Loucy (cell line): Measurements from ENCODE around the gene INTS1.

Source experiments
- H2AFZ ChIP-seq: fragments of 200-600 bp; sonication (generic); 2 replicates; pipeline ENCODE4 v1.6.0; 2016; ENCODE audit warnings: antibody characterized with exemption, mild to moderate bottlenecking, low read length, moderate library complexity
- H3F3A ChIP-seq: fragments of 200-600 bp; 2 replicates; pipeline ENCODE4 v1.6.0; 2016; ENCODE audit warnings: antibody characterized with exemption, low read depth, mild to moderate bottlenecking
- H3K27me3 ChIP-seq: fragments of 200-600 bp; sonication (generic); 2 replicates; pipeline ENCODE4 v1.6.1; 2014; ENCODE audit warnings: low read length, mild to moderate bottlenecking; ENCODE audit not compliant: insufficient read depth, poor library complexity, severe bottlenecking
- H3K36me3 ChIP-seq: fragments of 200-600 bp; sonication (generic); 2 replicates; pipeline ENCODE4 v1.6.1; 2016; ENCODE audit warnings: low read length; ENCODE audit not compliant: insufficient read depth
- H3K4me1 ChIP-seq: fragments of 200-600 bp; sonication (generic); 2 replicates; pipeline ENCODE4 v1.5.1; 2014; ENCODE audit warnings: low read length, mild to moderate bottlenecking; ENCODE audit not compliant: insufficient read depth, poor library complexity, severe bottlenecking
- H3K4me2 ChIP-seq: fragments of 200-600 bp; sonication (generic); 2 replicates; pipeline ENCODE4 v1.6.0; 2014; ENCODE audit warnings: antibody characterized with exemption, low read length, low read depth, mild to moderate bottlenecking; ENCODE audit not compliant: poor library complexity, severe bottlenecking
- H3K4me3 ChIP-seq: fragments of 200-600 bp; sonication (generic); 2 replicates; pipeline ENCODE4 v1.5.1; 2014; ENCODE audit warnings: low read length, mild to moderate bottlenecking, mixed read lengths; ENCODE audit not compliant: poor library complexity, severe bottlenecking
- H3K79me2 ChIP-seq: fragments of 200-600 bp; sonication (generic); 2 replicates; pipeline ENCODE4 v1.6.1; 2014; ENCODE audit warnings: low read length; ENCODE audit not compliant: insufficient read depth
- H3K9ac ChIP-seq: fragments of 200-600 bp; sonication (generic); 2 replicates; pipeline ENCODE4 v1.6.0; 2014; ENCODE audit warnings: mild to moderate bottlenecking, low read depth, low read length, moderate library complexity; ENCODE audit not compliant: poor library complexity, severe bottlenecking
- H3K9me2 ChIP-seq: fragments of 200-600 bp; sonication (generic); replicated peaks from 2 replicates; pipeline ENCODE4 v1.6.1; 2016; ENCODE audit warnings: low read depth, low read length, mixed read lengths
- H3K9me3 ChIP-seq: fragments of 200-600 bp; sonication (generic); 2 replicates; pipeline ENCODE4 v1.6.1; 2014; ENCODE audit warnings: mild to moderate bottlenecking, antibody characterized with exemption, low read length, low read depth; ENCODE audit not compliant: insufficient read depth
- H4K20me1 ChIP-seq: fragments of 200-600 bp; sonication (generic); 2 replicates; pipeline ENCODE4 v1.6.0; 2014; ENCODE audit warnings: antibody characterized with exemption, low read length, mild to moderate bottlenecking; ENCODE audit not compliant: insufficient read depth, poor library complexity, severe bottlenecking
- CTCF ChIP-seq: fragments of 200-600 bp; sonication (generic); conservative IDR thresholded peaks from 2 replicates; pipeline ENCODE4 v1.5.1; 2014; ENCODE audit warnings: mild to moderate bottlenecking, antibody characterized with exemption, low read length
- EZH2phosphoT487 ChIP-seq: fragments of 200-600 bp; IDR thresholded peaks from 2 replicates; pipeline ENCODE4 v1.6.1; 2018; ENCODE audit warnings: antibody characterized with exemption, mild to moderate bottlenecking, moderate library complexity, borderline replicate concordance

INTS1 gene

DNA sequence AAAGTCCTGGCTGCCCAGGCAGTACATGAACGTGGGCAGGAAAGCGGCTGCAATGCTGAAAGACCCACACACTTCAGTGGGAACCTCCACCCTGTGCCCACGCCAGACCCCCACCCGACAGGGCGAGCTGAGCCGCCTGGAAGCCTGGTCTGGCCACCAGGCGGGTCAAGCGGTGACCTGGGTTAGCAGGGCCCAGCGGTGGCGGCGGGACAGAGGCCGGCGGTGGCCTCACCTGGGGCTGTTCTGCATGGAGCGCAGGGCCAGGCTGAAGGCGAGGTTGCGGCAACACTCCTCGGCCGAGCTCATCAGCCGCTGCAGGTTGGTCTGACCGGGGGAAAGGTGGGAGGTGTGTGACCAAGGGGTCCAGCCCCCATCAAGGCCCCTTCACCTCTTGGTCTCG, 33.3 kb downstream of the INTS1 start:
- no peaks in the 10 kb centered on the region for H3K4me1 ChIP-seq
- TF ChIP-seq CTCF, result no peak
- TF ChIP-seq EZH2phosphoT487, result no peak
- no peaks in the 10 kb centered on the region for H4K20me1 ChIP-seq
- H3K9me3 ChIP-seq, result no peaks in the 10 kb centered on the region
- no peak overlapping the region for H3K9ac ChIP-seq
- H3K4me2 ChIP-seq, result no peak overlapping the region
- peaks cover 42% of the 10 kb centered on the region; the same call in 1 of the 2 replicates for H3K36me3 ChIP-seq
- no peaks in the 10 kb centered on the region for H3K27me3 ChIP-seq
- H2AFZ ChIP-seq, result no peak overlapping the region
- no peaks in the 10 kb centered on the region for H3K79me2 ChIP-seq
- H3K9me2 ChIP-seq, result no peaks in the 10 kb centered on the region
- no peak overlapping the region for H3K4me3 ChIP-seq
- H3F3A ChIP-seq, result no peaks in the 10 kb centered on the region

GRCh38 chr7:1468643-1469298, 35.4 kb downstream of the INTS1 start:
- H3K4me2 ChIP-seq, result no peak overlapping the region
- no peaks in the 10 kb centered on the region for H3K4me1 ChIP-seq

GRCh38 chr7:1468203-1468602, 36.0 kb downstream of the INTS1 start:
- H3K79me2 ChIP-seq, result 0 out of 2 replicates have a peak, but pooled peaks cover 3% of the 10 kb centered on the region
- peaks cover 31% of the 10 kb centered on the region; the same call in 1 of the 2 replicates for H3K36me3 ChIP-seq
- TF ChIP-seq CTCF (no peak), EZH2phosphoT487 (no peak)
- H2AFZ ChIP-seq, result no peak overlapping the region
- no peaks in the 10 kb centered on the region for H3K9me2 ChIP-seq
- H3K4me3 ChIP-seq, result no peak overlapping the region
- H3K9ac ChIP-seq, result no peak overlapping the region
- H3K27me3 ChIP-seq, result no peaks in the 10 kb centered on the region
- H3K9me3 ChIP-seq, result no peaks in the 10 kb centered on the region
- no peaks in the 10 kb centered on the region for H4K20me1 ChIP-seq
- no peak overlapping the region for H3K4me2 ChIP-seq
- no peaks in the 10 kb centered on the region for H3K4me1 ChIP-seq
- H3F3A ChIP-seq, result no peaks in the 10 kb centered on the region

More at GRCh38 chr7:1468643-1469298, 35.4 kb downstream of the INTS1 start:
- H4K20me1 ChIP-seq, result no peaks in the 10 kb centered on the region
- no peaks in the 10 kb centered on the region for H3K9me2 ChIP-seq
- no peak overlapping the region for H3K9ac ChIP-seq
- no peaks in the 10 kb centered on the region for H3K9me3 ChIP-seq
- TF ChIP-seq EZH2phosphoT487 (no peak), CTCF (no peak)
- H3K27me3 ChIP-seq, result no peaks in the 10 kb centered on the region
- no peaks in the 10 kb centered on the region for H3F3A ChIP-seq
- H2AFZ ChIP-seq, result no peak overlapping the region
- no peaks in the 10 kb centered on the region for H3K79me2 ChIP-seq
- no peak overlapping the region for H3K4me3 ChIP-seq
- peaks cover 37% of the 10 kb centered on the region; the same call in 1 of the 2 replicates for H3K36me3 ChIP-seq
